GM06990 (cell line): ENCODE measurements around the gene TSHZ3.

ENCODE experiments used
- DNase-seq: peaks from one replicate; pipeline ENCODE4 v3.0.0-alpha.2; 2011; ENCODE audit not compliant: insufficient read length; ENCODE audit errors: extremely low read depth
- H3K27me3 ChIP-seq: replicated peaks from 2 replicates; pipeline ENCODE4 v1.6.0; 2011; ENCODE audit warnings: low read length; ENCODE audit not compliant: control insufficient read depth, insufficient read depth
- H3K36me3 ChIP-seq: 2 replicates; pipeline ENCODE4 v1.5.1; 2011; ENCODE audit warnings: low read length; ENCODE audit not compliant: control insufficient read depth, insufficient read depth
- H3K4me3 ChIP-seq: replicated peaks from 2 replicates; pipeline ENCODE4 v1.5.1; 2011; ENCODE audit warnings: low read depth, mild to moderate bottlenecking, control low read depth, low read length
- CTCF ChIP-seq: IDR thresholded peaks from 2 replicates; pipeline ENCODE4 v1.5.1; 2011; ENCODE audit warnings: low read length, control low read depth, mild to moderate bottlenecking, inconsistent platforms; ENCODE audit not compliant: insufficient read depth, poor library complexity, severe bottlenecking

Gene TSHZ3

DNA sequence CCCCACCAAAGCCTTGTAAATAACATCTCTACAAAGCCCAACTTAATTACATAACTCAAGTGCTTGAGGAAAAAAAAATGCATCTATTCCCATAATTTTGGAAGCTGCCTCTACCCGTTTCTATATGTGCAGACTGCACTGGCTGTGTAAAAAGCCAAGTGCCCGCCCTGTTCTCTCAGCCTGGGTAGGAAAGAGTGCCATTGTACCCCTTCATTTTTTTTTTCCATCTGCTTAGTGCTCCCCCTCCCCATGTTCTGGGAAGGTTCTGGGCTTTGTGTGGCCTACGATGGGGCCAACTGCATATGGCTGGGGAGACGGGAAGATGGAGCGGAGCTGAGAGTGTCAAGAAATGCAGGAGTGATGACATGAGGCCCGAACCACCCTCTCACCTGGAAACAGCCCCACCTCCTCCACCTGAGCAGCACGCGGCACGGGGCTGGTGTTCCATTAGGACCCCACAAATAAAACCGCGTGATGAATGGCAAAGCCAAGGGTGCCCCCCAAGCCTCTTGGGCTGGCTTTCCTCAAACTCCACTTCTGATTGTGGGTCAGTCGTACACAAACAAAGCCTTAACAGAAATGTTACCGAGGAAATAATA lies 42.1 kb downstream of the TSHZ3 start:
- Histone ChIP-seq H3K27me3 (no peaks in the 10 kb centered on the region), H3K36me3 (no peaks in the 10 kb centered on the region), H3K4me3 (no peak overlapping the region)
- TF ChIP-seq CTCF: no peak
- DNase-seq: no peak

- Histone ChIP-seq H3K36me3 (no peaks in the 10 kb centered on the region), H3K4me3 (no peak overlapping the region), H3K27me3 (no peaks in the 10 kb centered on the region)
- DNase-seq: no peak
- no peak for TF ChIP-seq CTCF
These were observed 43.1 kb downstream of the TSHZ3 start for GRCh38 chr19:31306006-31306753.

- H3K27me3 ChIP-seq: no peaks in the 10 kb centered on the region
- no peak for DNase-seq
- TF ChIP-seq CTCF: no peak
- no peaks in the 10 kb centered on the region for H3K36me3 ChIP-seq
- no peak overlapping the region for H3K4me3 ChIP-seq
These were observed 44.4 kb downstream of the TSHZ3 start for GRCh38 chr19:31304831-31305312.

- Histone ChIP-seq H3K4me3 (no peak overlapping the region), H3K27me3 (no peaks in the 10 kb centered on the region), H3K36me3 (no peaks in the 10 kb centered on the region)
- no peak for DNase-seq
- no peak for TF ChIP-seq CTCF
These were observed 45.9 kb downstream of the TSHZ3 start for GRCh38 chr19:31303262-31303815.

- no peak for TF ChIP-seq CTCF
- Histone ChIP-seq H3K27me3 (no peaks in the 10 kb centered on the region), H3K4me3 (no peak overlapping the region), H3K36me3 (no peaks in the 10 kb centered on the region)
- DNase-seq: no peak
These were observed 47.8 kb downstream of the TSHZ3 start for GRCh38 chr19:31301306-31301980.
